ENCODE measurements around the gene IL2RG. TPM values are rescaled to one million over a fixed set of nuclear protein-coding genes. Genes with fewer than 3 reads are reported as not detected.

The IL2RG gene
- 100 to 1,000 TPM; 389 to 395 TPM for total RNA-seq

DNA sequence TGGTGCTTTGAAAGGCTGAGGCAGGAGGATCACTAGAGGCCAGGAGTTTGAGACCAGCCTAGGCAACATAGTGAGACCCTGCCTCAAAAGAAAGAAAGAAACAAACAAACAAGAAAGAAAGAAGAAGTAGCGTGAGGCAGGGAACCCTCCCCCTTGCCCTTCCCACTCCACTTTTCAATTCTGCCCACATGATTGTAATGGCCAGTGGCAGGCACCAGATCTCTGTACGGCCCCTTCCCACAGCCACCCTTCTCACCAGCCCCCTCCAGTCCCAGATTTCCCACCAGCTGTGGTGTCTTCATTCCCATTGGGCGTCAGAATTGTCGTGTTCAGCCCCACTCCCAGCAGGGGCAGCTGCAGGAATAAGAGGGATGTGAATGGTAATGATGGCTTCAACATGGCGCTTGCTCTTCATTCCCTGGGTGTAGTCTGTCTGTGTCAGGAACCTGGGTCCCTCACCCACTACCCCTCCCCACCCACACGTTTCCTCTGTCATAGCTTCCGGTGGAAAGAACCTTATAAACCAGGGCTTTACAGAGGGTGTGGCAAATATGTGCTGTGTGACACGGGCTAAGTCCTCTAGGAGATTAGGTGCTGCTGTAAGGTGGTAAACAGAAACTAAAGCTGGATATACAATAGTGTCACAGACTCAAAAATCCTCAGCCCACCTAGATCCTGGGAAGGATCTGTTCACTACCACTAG is at the start of gene IL2RG:
Gene IL2RG (minus strand): TSS at position 437 of the 703 bp plus-strand sequence. CDS start 38 bp downstream, at position 399.
- DNase-seq (peak; percentile 53), ATAC-seq (ENCODE audit: low read depth) (peak; percentile 80)
- H3K27ac Mint-ChIP-seq = peak within 1 kb of the TSS; percentile 95
- H3K27me3 Mint-ChIP-seq = no peaks in the 10 kb centered on the region
- peaks cover 30% of the 10 kb centered on the region for H3K4me1 Mint-ChIP-seq
- POLR2A ChIA-PET = interaction anchor here (1.1 to 4.8 kb wide), 8 partner anchors 10 to 255 kb away, joined by 3 to 81 read pairs (median 10); partner anchors contain the start of genes FOXO4, NONO and TAF1
- peak within 1 kb of the TSS; percentile 99 for H3K4me3 Mint-ChIP-seq
- peaks cover 44% of the 10 kb centered on the region for H3K36me3 Mint-ChIP-seq
- H3K9me3 Mint-ChIP-seq = no peaks in the 10 kb centered on the region

DNA sequence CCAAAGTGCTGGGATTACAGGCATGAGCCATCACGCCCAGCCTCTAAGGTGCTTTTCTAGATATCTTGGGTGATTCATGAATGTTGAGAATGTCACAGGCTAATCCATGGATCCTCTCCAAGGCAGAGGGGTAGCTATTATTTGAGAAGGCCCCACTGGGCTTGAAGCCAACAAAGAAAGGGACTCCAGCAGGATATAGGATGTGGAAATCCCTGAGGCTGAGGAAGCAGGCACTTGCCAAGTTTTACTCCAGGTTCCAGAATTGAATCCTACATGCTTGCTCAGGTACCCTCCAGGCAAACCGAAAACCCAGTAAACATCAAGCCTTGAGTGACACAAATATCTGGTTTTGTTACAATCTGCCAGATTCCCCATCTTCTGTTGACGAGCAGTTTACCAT is 49.1 kb upstream of the IL2RG start:
- no peak for ATAC-seq (ENCODE audit: low read depth)
- POLR2A ChIA-PET = no interaction called here
- no peak overlapping the region for H3K4me3 Mint-ChIP-seq
- peaks cover 5% of the 10 kb centered on the region for H3K4me1 Mint-ChIP-seq
- H3K9me3 Mint-ChIP-seq = no peaks in the 10 kb centered on the region
- H3K27ac Mint-ChIP-seq = no peak overlapping the region
- no peaks in the 10 kb centered on the region for H3K27me3 Mint-ChIP-seq
- peaks cover 11% of the 10 kb centered on the region for H3K36me3 Mint-ChIP-seq
- no peak for DNase-seq

DNA sequence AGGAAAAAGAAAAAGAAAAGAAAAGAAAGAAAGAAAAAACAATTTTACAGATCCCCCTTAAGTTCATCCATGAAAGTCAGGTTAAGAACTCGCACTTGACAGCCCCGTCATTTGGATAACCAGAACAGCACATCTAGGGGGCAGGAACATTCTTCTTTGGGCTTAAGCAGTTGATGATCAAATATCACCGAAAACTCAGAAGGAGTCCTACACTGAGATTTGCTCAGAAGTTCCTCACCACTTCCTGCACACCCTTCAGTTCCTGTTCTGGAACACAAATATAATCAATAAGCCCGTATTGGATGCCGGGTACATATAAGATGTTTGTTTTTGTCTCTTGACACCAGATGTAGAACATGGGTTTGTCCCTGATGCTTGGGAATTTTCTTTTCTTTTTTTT is 48.0 kb upstream of the IL2RG start:
- POLR2A ChIA-PET = no interaction called here
- no peaks in the 10 kb centered on the region for H3K27me3 Mint-ChIP-seq
- H3K4me3 Mint-ChIP-seq = no peak overlapping the region
- H3K4me1 Mint-ChIP-seq = peaks cover 5% of the 10 kb centered on the region
- DNase-seq (no peak), ATAC-seq (ENCODE audit: low read depth) (peak; percentile 75)
- peaks cover 11% of the 10 kb centered on the region for H3K36me3 Mint-ChIP-seq
- H3K9me3 Mint-ChIP-seq = no peaks in the 10 kb centered on the region
- H3K27ac Mint-ChIP-seq = no peak overlapping the region

DNA sequence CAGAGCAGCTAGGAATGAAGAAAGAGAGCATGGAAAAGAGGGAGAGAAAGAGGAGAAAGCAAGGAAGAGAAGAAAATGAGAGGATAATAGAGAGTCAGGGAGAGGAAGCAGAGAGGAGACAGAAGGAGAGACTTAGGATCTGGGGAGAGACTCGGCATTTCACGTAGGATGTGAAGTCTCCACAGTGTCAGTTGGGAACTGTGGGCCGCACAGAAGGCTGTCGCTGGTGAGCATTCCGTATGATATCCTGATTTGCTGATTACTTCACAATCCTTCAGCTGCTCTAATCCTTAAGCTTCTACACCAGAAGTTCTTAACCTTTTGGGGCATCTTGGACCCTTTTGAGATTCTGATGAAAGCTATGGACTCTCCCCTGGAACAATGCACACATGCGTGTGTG is 47.2 kb upstream of the IL2RG start:
- DNase-seq = no peak
- POLR2A ChIA-PET = no interaction called here
- peaks cover 5% of the 10 kb centered on the region for H3K4me1 Mint-ChIP-seq
- no peaks in the 10 kb centered on the region for H3K9me3 Mint-ChIP-seq
- H3K27ac Mint-ChIP-seq = no peak overlapping the region
- ATAC-seq (ENCODE audit: low read depth) = no peak
- no peak overlapping the region for H3K4me3 Mint-ChIP-seq
- no peaks in the 10 kb centered on the region for H3K27me3 Mint-ChIP-seq
- peaks cover 11% of the 10 kb centered on the region for H3K36me3 Mint-ChIP-seq

DNA sequence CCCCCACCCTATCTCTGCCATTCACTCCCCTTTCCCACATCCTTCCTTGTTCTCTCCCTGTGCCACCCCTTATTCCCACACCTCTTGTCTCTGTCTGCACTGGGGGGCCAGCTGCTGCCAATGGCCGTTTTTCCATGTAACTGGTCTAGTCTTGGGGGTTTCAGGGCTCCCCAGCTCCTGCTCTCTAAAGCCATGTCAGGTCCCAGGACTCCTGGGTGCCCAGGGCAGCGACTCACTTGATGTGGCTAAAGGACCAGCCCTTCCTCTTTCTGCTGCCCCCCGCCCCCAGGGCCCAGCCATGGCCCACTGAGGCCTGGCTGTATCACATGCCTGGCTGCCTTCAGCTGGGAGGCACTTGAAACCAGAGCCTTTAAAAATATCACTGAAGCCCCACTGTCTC is 43.3 kb upstream of the IL2RG start:
- H3K27me3 Mint-ChIP-seq = no peaks in the 10 kb centered on the region
- no peaks in the 10 kb centered on the region for H3K9me3 Mint-ChIP-seq
- no peak overlapping the region for H3K4me3 Mint-ChIP-seq
- peaks cover 5% of the 10 kb centered on the region for H3K4me1 Mint-ChIP-seq
- POLR2A ChIA-PET = no interaction called here
- DNase-seq (no peak), ATAC-seq (ENCODE audit: low read depth) (no peak)
- peaks cover 8% of the 10 kb centered on the region for H3K36me3 Mint-ChIP-seq
- no peak overlapping the region for H3K27ac Mint-ChIP-seq

DNA sequence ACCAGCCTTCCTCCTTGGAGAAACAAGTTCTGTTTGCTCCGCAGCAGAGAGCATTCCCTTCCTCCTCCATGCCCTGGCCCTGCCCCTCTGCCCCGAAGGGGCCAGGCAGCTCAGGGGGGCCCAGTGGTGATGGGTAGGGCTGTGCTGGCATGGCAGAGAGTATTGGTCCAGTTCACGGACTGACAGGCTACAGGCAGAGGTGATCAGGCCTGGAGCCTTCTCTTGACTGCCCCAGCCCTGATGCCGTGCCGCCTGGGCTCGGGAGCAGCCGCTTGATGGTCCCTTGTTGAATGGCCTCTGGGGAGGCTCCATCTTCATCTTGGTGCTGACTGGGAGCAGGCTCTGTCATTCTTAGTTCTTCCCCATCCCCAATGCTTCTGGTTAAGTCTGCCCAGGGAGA is 42.8 kb upstream of the IL2RG start:
- Mint-ChIP-seq H3K27me3 (no peaks in the 10 kb centered on the region), H3K36me3 (peaks cover 8% of the 10 kb centered on the region), H3K27ac (no peak overlapping the region), H3K4me1 (peaks cover 2% of the 10 kb centered on the region), H3K9me3 (no peaks in the 10 kb centered on the region), H3K4me3 (no peak overlapping the region)
- DNase-seq (no peak), ATAC-seq (ENCODE audit: low read depth) (no peak)
- POLR2A ChIA-PET = no interaction called here

DNA sequence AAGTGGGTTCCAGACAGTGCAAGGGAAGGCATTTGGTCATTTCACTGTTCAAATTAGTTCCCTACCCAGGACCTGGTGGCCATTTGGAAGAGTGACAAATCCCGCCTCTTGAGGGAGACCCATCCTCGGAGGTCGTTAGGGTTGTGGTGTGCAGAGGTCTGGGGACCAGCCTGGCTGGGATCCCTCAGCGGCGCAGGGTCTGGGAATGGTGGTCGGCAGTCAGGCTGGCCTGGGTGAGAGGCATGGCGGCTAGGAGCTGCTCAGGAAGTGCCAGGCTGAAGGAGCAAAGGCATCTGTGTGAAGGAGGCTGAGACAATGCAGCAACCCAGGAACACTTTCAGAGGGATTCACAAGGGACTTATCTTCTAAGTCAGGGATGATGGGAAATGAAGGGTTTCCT is 40.0 kb upstream of the IL2RG start:
- POLR2A ChIA-PET = no interaction called here
- H3K4me3 Mint-ChIP-seq = no peak overlapping the region
- no peaks in the 10 kb centered on the region for H3K27me3 Mint-ChIP-seq
- ATAC-seq (ENCODE audit: low read depth) (no peak), DNase-seq (no peak)
- H3K36me3 Mint-ChIP-seq = peaks cover 4% of the 10 kb centered on the region
- H3K4me1 Mint-ChIP-seq = peaks cover 2% of the 10 kb centered on the region
- no peaks in the 10 kb centered on the region for H3K9me3 Mint-ChIP-seq
- no peak overlapping the region for H3K27ac Mint-ChIP-seq

DNA sequence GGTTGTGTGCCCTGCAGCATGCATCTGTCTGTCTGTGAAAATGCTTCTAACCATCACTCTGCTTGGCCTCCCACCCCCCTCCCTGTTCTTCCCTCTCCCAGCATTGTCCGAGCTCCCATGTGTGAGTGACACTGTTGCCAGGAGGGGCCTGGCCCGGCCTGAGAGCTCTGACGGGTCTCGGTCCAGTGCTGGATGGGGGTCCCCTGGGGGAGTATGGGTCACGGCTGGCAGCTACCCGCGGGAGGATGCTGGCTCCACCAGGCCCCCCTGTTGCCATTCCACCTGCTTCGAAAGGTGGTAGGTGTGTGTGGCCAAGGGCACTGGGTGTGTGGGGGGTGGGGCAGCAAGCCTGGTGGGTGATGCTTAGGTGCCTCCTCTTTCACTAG is 36.9 kb upstream of the IL2RG start:
- no peak for DNase-seq
- no peaks in the 10 kb centered on the region for H3K36me3 Mint-ChIP-seq
- H3K4me3 Mint-ChIP-seq = no peak overlapping the region
- H3K27me3 Mint-ChIP-seq = no peaks in the 10 kb centered on the region
- no peaks in the 10 kb centered on the region for H3K9me3 Mint-ChIP-seq
- peaks cover 5% of the 10 kb centered on the region for H3K4me1 Mint-ChIP-seq
- ATAC-seq (ENCODE audit: low read depth) = no peak
- no peak overlapping the region for H3K27ac Mint-ChIP-seq
- POLR2A ChIA-PET = no interaction called here

DNA sequence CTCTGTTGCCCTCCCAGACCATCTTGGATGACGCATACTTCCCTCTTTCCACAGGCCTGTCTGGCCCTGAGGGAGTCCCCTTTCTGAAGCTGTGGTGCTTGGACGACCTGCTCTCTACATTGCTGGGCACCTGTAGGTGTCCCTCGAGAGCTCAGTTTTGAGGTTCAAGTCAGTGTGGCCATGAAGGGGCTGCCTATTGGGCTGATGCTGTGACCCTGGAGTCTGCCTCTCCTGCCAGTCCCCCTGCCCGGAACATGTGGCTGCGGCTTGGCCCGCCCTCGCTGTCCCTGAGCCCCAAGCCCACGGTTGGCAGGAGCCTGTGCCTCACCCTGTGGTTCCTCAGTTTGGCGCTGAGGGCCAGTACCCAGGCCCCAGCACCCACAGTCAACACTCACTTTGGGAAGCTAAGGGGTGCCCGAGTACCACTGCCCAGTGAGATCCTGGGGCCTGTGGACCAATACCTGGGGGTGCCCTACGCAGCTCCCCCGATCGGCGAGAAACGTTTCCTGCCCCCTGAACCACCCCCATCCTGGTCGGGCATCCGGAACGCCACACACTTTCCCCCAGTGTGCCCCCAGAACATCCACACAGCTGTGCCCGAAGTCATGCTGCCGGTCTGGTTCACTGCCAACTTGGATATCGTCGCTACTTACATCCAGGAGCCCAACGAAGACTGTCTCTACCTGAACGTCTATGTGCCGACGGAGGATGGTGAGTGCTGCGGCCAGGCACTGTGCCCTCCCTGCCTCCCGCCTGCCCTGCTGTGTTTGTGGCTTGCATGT is 36.3 kb upstream of the IL2RG start:
- Mint-ChIP-seq H3K4me1 (peaks cover 5% of the 10 kb centered on the region), H3K27ac (no peak overlapping the region), H3K27me3 (no peaks in the 10 kb centered on the region), H3K9me3 (no peaks in the 10 kb centered on the region), H3K4me3 (no peak overlapping the region), H3K36me3 (no peaks in the 10 kb centered on the region)
- DNase-seq (no peak), ATAC-seq (ENCODE audit: low read depth) (no peak)
- POLR2A ChIA-PET = no interaction called here

DNA sequence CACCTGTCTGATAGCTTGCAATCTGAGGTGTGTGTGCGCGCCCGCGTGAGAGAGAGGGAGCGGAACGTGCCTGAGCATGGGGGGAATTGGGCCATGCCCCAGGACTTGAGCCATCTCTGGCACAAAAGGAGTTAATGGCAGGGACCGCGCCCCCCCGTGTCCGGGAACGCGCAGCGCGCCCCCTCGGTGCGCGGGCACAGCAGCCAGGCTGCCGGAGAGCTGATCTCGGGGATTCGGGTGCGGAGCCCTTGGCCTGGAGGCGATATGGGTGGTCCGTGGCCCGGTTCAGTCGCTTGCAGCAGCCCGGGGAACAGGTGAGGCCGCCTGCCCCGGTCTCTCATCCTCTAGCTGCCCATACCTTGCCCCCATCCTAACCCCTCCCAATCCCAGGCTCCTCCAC is 33.3 kb upstream of the IL2RG start, which contains the start of gene NLGN3:
Gene NLGN3 (plus strand): TSS at position 191 of the 400 bp plus-strand sequence. CDS start 2,909 bp downstream, outside the sequence.
- no peaks in the 10 kb centered on the region for H3K36me3 Mint-ChIP-seq
- H3K27me3 Mint-ChIP-seq = no peaks in the 10 kb centered on the region
- H3K27ac Mint-ChIP-seq = peak within 1 kb of the TSS; percentile 55
- POLR2A ChIA-PET = no interaction called here
- peaks cover 7% of the 10 kb centered on the region for H3K4me1 Mint-ChIP-seq
- ATAC-seq (ENCODE audit: low read depth) (no peak), DNase-seq (no peak)
- H3K4me3 Mint-ChIP-seq = no peak within 1 kb of the TSS
- no peaks in the 10 kb centered on the region for H3K9me3 Mint-ChIP-seq

DNA sequence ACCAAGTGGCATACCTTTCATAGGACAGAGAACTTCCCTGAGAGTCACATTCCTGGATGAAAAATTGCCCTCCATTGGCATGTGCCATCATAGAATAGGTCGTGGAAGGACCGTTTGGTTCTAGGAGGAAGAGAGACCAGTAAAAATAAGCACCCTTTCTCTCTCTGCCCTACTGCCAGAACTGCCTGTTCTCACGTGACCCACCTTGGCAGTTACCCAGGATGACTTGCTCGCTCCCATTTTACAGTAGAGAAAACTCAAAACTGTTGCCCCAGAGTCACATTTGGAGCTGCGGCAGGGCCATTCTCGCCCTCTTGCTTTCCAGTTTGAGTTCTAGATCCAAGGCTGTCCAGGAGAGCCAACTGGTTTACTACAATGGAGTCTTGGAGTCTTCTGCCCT is 32.1 kb upstream of the IL2RG start:
- no peaks in the 10 kb centered on the region for H3K9me3 Mint-ChIP-seq
- peaks cover 7% of the 10 kb centered on the region for H3K36me3 Mint-ChIP-seq
- no peak for DNase-seq
- peaks cover 13% of the 10 kb centered on the region for H3K4me1 Mint-ChIP-seq
- POLR2A ChIA-PET = no interaction called here
- H3K27me3 Mint-ChIP-seq = no peaks in the 10 kb centered on the region
- no peak overlapping the region for H3K27ac Mint-ChIP-seq
- ATAC-seq (ENCODE audit: low read depth) = no peak
- H3K4me3 Mint-ChIP-seq = no peak overlapping the region

DNA sequence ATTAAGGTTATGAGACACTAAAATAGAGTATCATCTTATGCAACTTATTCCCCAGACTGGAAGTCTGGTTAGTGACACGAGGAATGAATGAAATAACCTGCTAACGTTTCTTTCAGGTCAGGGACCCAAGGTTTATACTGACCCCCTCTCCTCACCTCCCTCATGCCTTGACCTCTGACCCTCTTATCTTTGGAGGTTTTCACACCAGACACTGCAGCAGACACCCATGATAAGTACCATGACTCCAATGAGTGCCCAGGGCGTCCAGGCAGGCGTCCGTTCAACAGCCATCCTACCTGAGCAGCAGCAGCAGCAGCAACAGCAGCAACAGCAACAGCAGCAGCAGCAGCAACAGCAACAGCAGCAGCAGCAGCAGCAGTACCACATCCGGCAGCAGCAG is 29.1 kb upstream of the IL2RG start:
- no peak for ATAC-seq (ENCODE audit: low read depth)

DNA sequence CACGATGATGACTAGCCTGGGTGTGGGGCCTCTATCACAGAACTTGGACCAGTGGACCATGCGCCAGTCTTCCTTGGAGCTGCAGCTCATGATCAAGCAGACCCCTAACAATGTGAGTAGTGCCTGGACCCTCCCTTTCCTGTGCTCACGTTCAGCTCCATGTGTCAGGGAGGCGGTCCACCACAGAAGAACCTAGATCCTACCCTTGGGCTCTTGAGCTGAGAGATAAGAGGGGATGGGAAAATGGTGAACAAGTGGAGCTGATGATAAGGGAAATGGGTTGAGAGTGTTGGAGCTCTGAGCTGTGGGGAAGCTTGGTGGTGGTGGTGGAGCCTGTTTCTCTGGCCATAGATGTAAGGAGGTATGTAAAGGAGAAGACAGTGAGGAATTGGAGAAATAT is 20.1 kb upstream of the IL2RG start:
- DNase-seq = no peak
- Mint-ChIP-seq H3K9me3 (no peaks in the 10 kb centered on the region), H3K27me3 (no peaks in the 10 kb centered on the region), H3K27ac (no peak overlapping the region), H3K4me1 (peaks cover 10% of the 10 kb centered on the region), H3K36me3 (peaks cover 33% of the 10 kb centered on the region), H3K4me3 (no peak overlapping the region)
- POLR2A ChIA-PET = no interaction called here
- no peak for ATAC-seq (ENCODE audit: low read depth)

More for the DNA sequence above, 29.1 kb upstream of the IL2RG start:
- Mint-ChIP-seq H3K4me1 (peaks cover 8% of the 10 kb centered on the region), H3K27me3 (no peaks in the 10 kb centered on the region), H3K36me3 (peaks cover 17% of the 10 kb centered on the region), H3K9me3 (no peaks in the 10 kb centered on the region), H3K4me3 (no peak overlapping the region), H3K27ac (peak overlapping the region; percentile 12)
- POLR2A ChIA-PET = interaction anchor here (1.0 kb wide), 1 partner anchor 11 kb away, joined by 3 read pairs; no protein-coding TSS in a partner anchor
- no peak for DNase-seq

Data from activated naive CD8-positive, alpha-beta T cell treated with anti-CD3 and anti-CD28 coated beads, Interleukin-2, amount 10 ng/mL, durations not matched to agents 7 days and 5 days (primary cell).